GM10266 (cell line): ENCODE data around the gene MAP3K8.

Experiments
- DNase-seq: peaks from one replicate; pipeline ENCODE4 v3.0.0; 2012; ENCODE audit errors: extremely low spot score
- TF ChIP-seq, protein P1 (sequence below): IDR thresholded peaks from 2 replicates; pipeline ENCODE4 v1.5.1; 2012; ENCODE audit warnings: mild to moderate bottlenecking, low read depth; ENCODE audit not compliant: control insufficient read depth, insufficient read depth; ENCODE audit errors: missing control alignments

The MAP3K8 gene

GRCh38 chr10:30510184-30510931 lies 76.4 kb downstream of the MAP3K8 start:
- peak; percentile 62 for DNase-seq
- TF ChIP-seq, protein P1, sequence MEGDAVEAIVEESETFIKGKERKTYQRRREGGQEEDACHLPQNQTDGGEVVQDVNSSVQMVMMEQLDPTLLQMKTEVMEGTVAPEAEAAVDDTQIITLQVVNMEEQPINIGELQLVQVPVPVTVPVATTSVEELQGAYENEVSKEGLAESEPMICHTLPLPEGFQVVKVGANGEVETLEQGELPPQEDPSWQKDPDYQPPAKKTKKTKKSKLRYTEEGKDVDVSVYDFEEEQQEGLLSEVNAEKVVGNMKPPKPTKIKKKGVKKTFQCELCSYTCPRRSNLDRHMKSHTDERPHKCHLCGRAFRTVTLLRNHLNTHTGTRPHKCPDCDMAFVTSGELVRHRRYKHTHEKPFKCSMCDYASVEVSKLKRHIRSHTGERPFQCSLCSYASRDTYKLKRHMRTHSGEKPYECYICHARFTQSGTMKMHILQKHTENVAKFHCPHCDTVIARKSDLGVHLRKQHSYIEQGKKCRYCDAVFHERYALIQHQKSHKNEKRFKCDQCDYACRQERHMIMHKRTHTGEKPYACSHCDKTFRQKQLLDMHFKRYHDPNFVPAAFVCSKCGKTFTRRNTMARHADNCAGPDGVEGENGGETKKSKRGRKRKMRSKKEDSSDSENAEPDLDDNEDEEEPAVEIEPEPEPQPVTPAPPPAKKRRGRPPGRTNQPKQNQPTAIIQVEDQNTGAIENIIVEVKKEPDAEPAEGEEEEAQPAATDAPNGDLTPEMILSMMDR: no peak

DNA sequence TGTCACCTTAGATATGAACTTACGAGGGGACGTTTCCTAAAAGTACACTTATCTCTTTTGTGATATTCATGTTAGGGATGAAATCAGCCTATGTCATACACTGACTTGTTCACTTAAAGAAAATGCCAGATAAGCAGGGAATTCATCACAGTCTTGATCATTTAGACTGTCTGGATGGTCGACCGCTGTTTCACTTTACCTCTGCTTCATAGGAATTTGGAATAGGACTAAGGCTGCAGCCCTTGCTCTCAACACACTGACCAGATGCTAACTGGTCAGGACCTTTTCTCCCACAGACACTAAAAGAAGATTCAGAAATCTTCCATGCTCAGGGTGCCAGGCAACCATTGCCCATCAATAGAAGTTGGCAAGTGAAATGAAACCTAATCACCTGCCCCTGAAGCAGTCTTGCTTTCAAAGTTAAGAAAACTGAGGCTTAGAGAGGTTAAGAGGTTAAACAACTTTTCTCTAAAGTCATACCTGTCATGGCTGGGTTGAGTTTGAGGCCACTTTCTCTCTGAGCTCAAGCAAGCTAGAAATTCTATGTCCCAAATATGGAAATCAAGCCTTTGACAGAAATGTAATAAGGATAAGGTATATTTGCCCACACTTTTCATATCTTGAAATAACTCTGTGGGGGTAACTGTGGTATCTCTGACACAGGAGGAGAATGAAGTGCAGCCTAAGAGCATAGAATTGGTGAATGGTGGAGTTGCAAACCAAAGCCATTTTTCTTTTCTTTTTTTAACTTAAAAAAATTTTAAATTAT lies 77.1 kb downstream of the MAP3K8 start:
- no peak for DNase-seq
- TF ChIP-seq, protein P1: no peak
